Keratinocyte (primary cell): ENCODE measurements around the gene XG. TPM values are rescaled to one million over a fixed set of nuclear protein-coding genes. Genes with fewer than 3 reads are reported as not detected.

Experiments
- DNase-seq: peaks from one replicate; pipeline ENCODE4 v3.0.0-alpha.2; 2011; ENCODE audit warnings: low read depth, missing footprints, low spot score
- FAIRE-seq: peaks from 2 replicates; lab custom pipeline; 2011; peaks lifted over from hg19 to GRCh38; lab: Jason Lieb, UNC
- H2AFZ ChIP-seq: 2 replicates; pipeline ENCODE4 v1.6.0; 2012; ENCODE audit warnings: low read length, control low read depth, inconsistent platforms; ENCODE audit not compliant: control insufficient read depth
- H3K27ac ChIP-seq: 2 replicates; pipeline ENCODE4 v1.5.1; 2011; ENCODE audit warnings: low read length; ENCODE audit not compliant: control insufficient read depth, insufficient read depth
- H3K27me3 ChIP-seq: 3 replicates; pipeline ENCODE4 v1.6.0; 2011; ENCODE audit warnings: low read length; ENCODE audit not compliant: control insufficient read depth, insufficient read depth; ENCODE audit errors: extremely low read depth
- H3K36me3 ChIP-seq, 2 experiments: 2 replicates in 1 of 2; 3 replicates in 1 of 2; pipeline ENCODE4 v1.5.1; 2011; ENCODE audit warnings: low read length in 2 of 2, mild to moderate bottlenecking in 1 of 2; ENCODE audit not compliant: control insufficient read depth in 2 of 2, insufficient read depth in 2 of 2; ENCODE audit errors: extremely low read depth in 1 of 2
- H3K4me1 ChIP-seq: 3 replicates; pipeline ENCODE4 v1.5.1; 2011; ENCODE audit warnings: low read length; ENCODE audit not compliant: control insufficient read depth, insufficient read depth; ENCODE audit errors: extremely low read depth
- H3K4me2 ChIP-seq: 3 replicates; pipeline ENCODE4 v1.6.0; 2011; ENCODE audit warnings: low read depth, low read length; ENCODE audit not compliant: control insufficient read depth, insufficient read depth; ENCODE audit errors: extremely low read depth
- H3K4me3 ChIP-seq, 3 experiments: fragments of 200-600 bp in 1 of 3; sonication (generic) in 1 of 3; 2 replicates in 2 of 3; 3 replicates in 1 of 3; pipeline ENCODE4 v1.5.1; 2011 to 2016; ENCODE audit warnings: low read length in 3 of 3, mild to moderate bottlenecking in 3 of 3, control low read depth in 2 of 3, inconsistent platforms in 1 of 3, low read depth in 1 of 3, mixed read lengths in 1 of 3, mixed run types in 1 of 3, moderate library complexity in 1 of 3; ENCODE audit not compliant: control insufficient read depth in 2 of 3, insufficient read depth in 2 of 3; ENCODE audit errors: extremely low read depth in 1 of 3
- H3K79me2 ChIP-seq: 2 replicates; pipeline ENCODE4 v1.6.0; 2012; ENCODE audit warnings: low read length; ENCODE audit not compliant: control insufficient read depth, insufficient read depth
- H3K9ac ChIP-seq: 3 replicates; pipeline ENCODE4 v1.6.0; 2011; ENCODE audit warnings: low read length; ENCODE audit not compliant: control insufficient read depth, insufficient read depth; ENCODE audit errors: extremely low read depth
- H3K9me1 ChIP-seq: 3 replicates; pipeline ENCODE4 v1.6.0; 2011; ENCODE audit warnings: low read length; ENCODE audit not compliant: control insufficient read depth, insufficient read depth; ENCODE audit errors: extremely low read depth
- H3K9me3 ChIP-seq: 2 replicates; pipeline ENCODE4 v1.5.1; 2012; ENCODE audit warnings: low read depth, low read length; ENCODE audit not compliant: control insufficient read depth
- H4K20me1 ChIP-seq: 3 replicates; pipeline ENCODE4 v1.6.0; 2011; ENCODE audit warnings: low read length; ENCODE audit not compliant: control insufficient read depth, insufficient read depth; ENCODE audit errors: extremely low read depth
- CTCF ChIP-seq, 3 experiments: IDR thresholded peaks in 1 of 3; conservative IDR thresholded peaks in 1 of 3; optimal IDR thresholded peaks in 1 of 3; 2 replicates in 2 of 3; 3 replicates in 1 of 3; pipeline versions ENCODE3 to v1.5.1; 2011; ENCODE audit warnings: low read length in 3 of 3, mild to moderate bottlenecking in 3 of 3, moderate library complexity in 2 of 3, control low read depth in 1 of 3, inconsistent platforms in 1 of 3; ENCODE audit not compliant: insufficient read depth in 2 of 3; ENCODE audit errors: extremely low read depth in 1 of 3
- EZH2 ChIP-seq: IDR thresholded peaks from one replicate; pipeline ENCODE4 v1.6.1; 2012; ENCODE audit warnings: inconsistent platforms, mild to moderate bottlenecking, low read length, moderate library complexity
- dilution Hi-C: fragments of 300-500 bp; cut with MboI; formaldehyde crosslinking; loops from one replicate; pipeline ENCODE4 v1.7.0; 2020; ENCODE audit warnings: low sequenced_read_pairs; ENCODE audit not compliant: extremely low pct_ligation_motif_present
- polyA plus RNA-seq, 5 experiments: library from polyadenylated mRNA; depleted of rRNA in 3 of 5; stranded (reverse) in 3 of 5; stranded (forward) in 1 of 5; unstranded in 1 of 5; fragments of >200 nt; gene quantifications; 1 replicate in 1 of 5; 2 replicates in 3 of 5; 3 replicates in 1 of 5; pipeline versions ENCODE4 v1.2.1 to v1.2.3, GENCODE V29; 2011 to 2012; ENCODE audit warnings: missing spikeins in 2 of 5, low read depth in 1 of 5, low replicate concordance in 1 of 5

XG gene
- polyA plus RNA-seq, 1 donor (not counting 4 experiments of a cell fraction or from before 2014, with no cell fraction given), result 70.9 TPM

- Histone ChIP-seq H3K9me3 (no peaks in the 10 kb centered on the region), H3K9ac (no peak overlapping the region), H3K27me3 (no peaks in the 10 kb centered on the region), H3K4me2 (no peak overlapping the region), H4K20me1 (no peaks in the 10 kb centered on the region), H3K36me3 (peaks cover 0 to 22% of the 10 kb centered on the region in 2 experiments), H2AFZ (no peak overlapping the region), H3K4me1 (peaks cover 14% of the 10 kb centered on the region), H3K4me3 (no peak overlapping the region), H3K79me2 (no peaks in the 10 kb centered on the region), H3K27ac (no peak overlapping the region), H3K9me1 (no peaks in the 10 kb centered on the region)
- FAIRE-seq (no peak), DNase-seq (no peak)
- dilution Hi-C loops, result no loop called here
- TF ChIP-seq EZH2 (no peak), CTCF (optimal IDR thresholded peaks at IDR 0.05 in 1 of 3, IDR thresholded peaks at IDR 0.05 in 1 of 3, conservative IDR thresholded peaks at IDR 0.05 in 1 of 3; ENCODE audit: extremely low read depth in 1 of 3, insufficient read depth in 2 of 3, low read length in 3 of 3) (no peak)
These were observed 37.1 kb downstream of the XG start for GRCh38 chrX:2788980-2789379.

DNA sequence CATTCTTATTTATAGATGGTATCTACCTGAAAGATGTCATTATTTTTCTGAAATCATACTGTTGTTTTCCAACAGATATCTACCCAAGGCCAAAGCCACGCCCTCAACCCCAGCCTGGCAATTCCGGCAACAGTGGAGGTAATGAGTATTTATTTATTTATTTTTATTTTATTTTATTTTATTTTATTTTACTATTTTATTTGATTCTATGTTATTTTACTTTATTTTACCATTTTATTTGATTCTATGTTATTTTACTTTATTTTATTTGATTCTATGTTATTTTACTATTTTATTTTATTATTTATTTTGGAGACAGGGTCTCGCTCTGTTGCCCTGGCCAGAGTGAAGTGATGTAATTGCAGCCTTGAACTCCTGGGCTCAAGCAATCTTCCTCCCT lies 37.7 kb downstream of the XG start:
- peaks cover 10% of the 10 kb centered on the region for H3K4me1 ChIP-seq
- H3K27ac ChIP-seq, result no peak overlapping the region
- H3K4me3 ChIP-seq, result no peak overlapping the region
- peaks cover 2 to 28% of the 10 kb centered on the region in 2 experiments for H3K36me3 ChIP-seq
- no peaks in the 10 kb centered on the region for H3K79me2 ChIP-seq
- DNase-seq, result no peak
- no peak overlapping the region for H3K9ac ChIP-seq
- no peaks in the 10 kb centered on the region for H3K9me3 ChIP-seq
- H4K20me1 ChIP-seq, result no peaks in the 10 kb centered on the region
- TF ChIP-seq CTCF (optimal IDR thresholded peaks at IDR 0.05 in 1 of 3, IDR thresholded peaks at IDR 0.05 in 1 of 3, conservative IDR thresholded peaks at IDR 0.05 in 1 of 3; ENCODE audit: extremely low read depth in 1 of 3, insufficient read depth in 2 of 3, low read length in 3 of 3) (no peak), EZH2 (no peak)
- H3K27me3 ChIP-seq, result no peaks in the 10 kb centered on the region
- H2AFZ ChIP-seq, result no peak overlapping the region
- dilution Hi-C loops, result no loop called here
- FAIRE-seq, result no peak
- H3K4me2 ChIP-seq, result no peak overlapping the region
- no peaks in the 10 kb centered on the region for H3K9me1 ChIP-seq
